ENCODE measurements around the gene SPEF1.

GRCh38 chr20:3729811-3730540 is 51.3 kb downstream of the SPEF1 start:
- TF ChIP-seq POLR2A (IDR thresholded peaks at IDR 0.05; ENCODE audit: low read length): no peak
- TF ChIP-seq GATA1 (IDR thresholded peaks at IDR 0.05; ENCODE audit: low read depth, low read length): no peak
